ENCODE measurements around the gene CPNE4. TPM values are rescaled to one million over a fixed set of nuclear protein-coding genes. Genes with fewer than 3 reads are reported as not detected.

The CPNE4 gene
- total RNA-seq, 1 experiment from 2014 or later: 31.1 TPM

DNA sequence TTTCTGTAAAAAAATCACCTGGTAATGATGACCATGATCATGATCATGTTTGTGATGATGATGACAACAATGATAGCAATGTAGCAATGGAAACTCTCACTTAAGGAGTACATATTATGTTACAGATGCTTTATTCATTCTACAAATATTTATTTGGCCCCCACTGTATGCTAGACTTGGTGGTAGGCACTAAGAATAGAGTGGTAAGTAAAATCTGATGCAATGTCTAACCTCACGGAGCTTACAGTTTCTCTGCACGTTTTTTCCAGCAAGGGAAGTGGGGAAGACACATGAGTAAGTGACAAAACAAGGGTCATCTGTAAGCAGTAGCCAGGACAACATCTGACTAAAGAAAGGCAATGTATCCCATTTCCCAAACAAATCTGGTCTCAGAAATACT, 332.7 kb downstream of the CPNE4 start:
- Mint-ChIP-seq H3K4me1 (ENCODE audit: low read depth, unreplicated experiment) (no peaks in the 10 kb centered on the region), H3K27ac (ENCODE audit: unreplicated experiment) (no peak overlapping the region), H3K36me3 (ENCODE audit: insufficient read depth, unreplicated experiment) (no peaks in the 10 kb centered on the region), H3K9me3 (ENCODE audit: low read depth, unreplicated experiment) (no peaks in the 10 kb centered on the region), H3K27me3 (ENCODE audit: unreplicated experiment) (no peaks in the 10 kb centered on the region), H3K4me3 (ENCODE audit: low read depth, unreplicated experiment) (no peak overlapping the region)
- BruUV-seq (replicated peaks): no TSS peak
- CTCF ChIA-PET: no interaction called here
- TF ChIP-seq, protein P1, sequence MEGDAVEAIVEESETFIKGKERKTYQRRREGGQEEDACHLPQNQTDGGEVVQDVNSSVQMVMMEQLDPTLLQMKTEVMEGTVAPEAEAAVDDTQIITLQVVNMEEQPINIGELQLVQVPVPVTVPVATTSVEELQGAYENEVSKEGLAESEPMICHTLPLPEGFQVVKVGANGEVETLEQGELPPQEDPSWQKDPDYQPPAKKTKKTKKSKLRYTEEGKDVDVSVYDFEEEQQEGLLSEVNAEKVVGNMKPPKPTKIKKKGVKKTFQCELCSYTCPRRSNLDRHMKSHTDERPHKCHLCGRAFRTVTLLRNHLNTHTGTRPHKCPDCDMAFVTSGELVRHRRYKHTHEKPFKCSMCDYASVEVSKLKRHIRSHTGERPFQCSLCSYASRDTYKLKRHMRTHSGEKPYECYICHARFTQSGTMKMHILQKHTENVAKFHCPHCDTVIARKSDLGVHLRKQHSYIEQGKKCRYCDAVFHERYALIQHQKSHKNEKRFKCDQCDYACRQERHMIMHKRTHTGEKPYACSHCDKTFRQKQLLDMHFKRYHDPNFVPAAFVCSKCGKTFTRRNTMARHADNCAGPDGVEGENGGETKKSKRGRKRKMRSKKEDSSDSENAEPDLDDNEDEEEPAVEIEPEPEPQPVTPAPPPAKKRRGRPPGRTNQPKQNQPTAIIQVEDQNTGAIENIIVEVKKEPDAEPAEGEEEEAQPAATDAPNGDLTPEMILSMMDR (IDR thresholded peaks at IDR 0.05; ENCODE audit: unreplicated experiment): no peak
- intact Hi-C loops (cut with micrococcal nuclease; ENCODE audit: unreplicated experiment): no loop called here
- no peak for DNase-seq

DNA sequence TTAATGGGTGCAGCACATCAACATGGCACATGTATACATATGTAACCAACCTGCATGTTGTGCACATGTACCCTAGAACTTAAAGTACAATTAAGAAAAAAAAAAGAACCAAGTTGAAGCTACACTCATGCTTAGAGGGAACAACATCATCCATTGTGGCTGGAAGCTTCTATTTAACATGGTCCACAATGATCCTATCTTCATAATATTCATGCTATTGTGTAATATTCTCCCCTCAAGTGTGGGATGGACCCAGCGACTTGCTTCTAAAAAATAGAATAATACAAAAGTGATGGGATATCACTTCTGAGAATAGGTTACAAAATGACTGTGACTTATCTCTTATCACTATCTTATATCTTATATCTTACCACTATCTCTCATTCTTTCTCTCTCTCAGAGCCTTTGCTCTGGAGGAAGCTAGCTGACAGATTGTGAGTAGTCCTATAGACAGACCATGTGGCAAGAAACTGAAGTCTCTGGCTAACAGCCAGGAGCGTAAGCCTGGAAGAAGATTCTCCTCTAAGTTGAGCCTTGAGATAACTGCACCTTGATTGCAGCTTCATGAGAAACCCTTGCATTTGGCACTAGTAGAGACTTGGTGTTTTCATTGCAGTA, 333.6 kb downstream of the CPNE4 start:
- CTCF ChIA-PET: no interaction called here
- Mint-ChIP-seq H3K27me3 (ENCODE audit: unreplicated experiment) (no peaks in the 10 kb centered on the region), H3K36me3 (ENCODE audit: insufficient read depth, unreplicated experiment) (no peaks in the 10 kb centered on the region), H3K4me1 (ENCODE audit: low read depth, unreplicated experiment) (no peaks in the 10 kb centered on the region), H3K9me3 (ENCODE audit: low read depth, unreplicated experiment) (no peaks in the 10 kb centered on the region), H3K27ac (ENCODE audit: unreplicated experiment) (no peak overlapping the region), H3K4me3 (ENCODE audit: low read depth, unreplicated experiment) (no peak overlapping the region)
- TF ChIP-seq, protein P1 (IDR thresholded peaks at IDR 0.05; ENCODE audit: unreplicated experiment): no peak
- DNase-seq: no peak
- BruUV-seq (replicated peaks): no TSS peak
- intact Hi-C loops (cut with micrococcal nuclease; ENCODE audit: unreplicated experiment): no loop called here

DNA sequence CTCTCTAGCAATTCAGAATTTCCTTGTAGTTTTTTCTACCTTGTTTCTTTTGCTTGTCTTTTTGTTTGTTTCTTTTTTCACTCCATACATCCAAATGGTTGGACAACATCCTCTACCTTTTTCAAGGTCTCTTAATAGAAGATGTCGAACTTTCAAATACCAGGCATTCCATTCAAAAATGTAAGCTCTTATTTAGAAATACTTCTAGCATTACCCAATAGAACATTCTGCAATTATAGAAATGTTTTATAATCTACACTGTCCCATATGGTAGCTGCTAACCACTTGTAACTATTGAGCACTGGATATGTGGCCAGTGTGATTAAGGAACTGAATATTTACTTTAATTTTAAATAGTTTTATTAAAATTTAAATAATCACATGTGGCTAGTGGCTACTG, 335.8 kb downstream of the CPNE4 start:
- H3K36me3 Mint-ChIP-seq (ENCODE audit: insufficient read depth, unreplicated experiment): no peaks in the 10 kb centered on the region
- CTCF ChIA-PET: interaction anchor here (0.7 to 0.8 kb wide), 5 partner anchors 12 to 1475 kb away, joined by 3 to 7 read pairs (median 4); no protein-coding TSS in a partner anchor
- intact Hi-C loops (cut with micrococcal nuclease; ENCODE audit: unreplicated experiment): loop anchor here (5.0 kb wide), 1 partner anchor 147 kb away; no protein-coding TSS in a partner anchor
- no peaks in the 10 kb centered on the region for H3K27me3 Mint-ChIP-seq (ENCODE audit: unreplicated experiment)
- DNase-seq: no peak
- no peak overlapping the region for H3K27ac Mint-ChIP-seq (ENCODE audit: unreplicated experiment)
- no peaks in the 10 kb centered on the region for H3K4me1 Mint-ChIP-seq (ENCODE audit: low read depth, unreplicated experiment)
- H3K9me3 Mint-ChIP-seq (ENCODE audit: low read depth, unreplicated experiment): no peaks in the 10 kb centered on the region
- TF ChIP-seq, protein P1 (IDR thresholded peaks at IDR 0.05; ENCODE audit: unreplicated experiment): no peak
- no TSS peak for BruUV-seq (replicated peaks)
- no peak overlapping the region for H3K4me3 Mint-ChIP-seq (ENCODE audit: low read depth, unreplicated experiment)

DNA sequence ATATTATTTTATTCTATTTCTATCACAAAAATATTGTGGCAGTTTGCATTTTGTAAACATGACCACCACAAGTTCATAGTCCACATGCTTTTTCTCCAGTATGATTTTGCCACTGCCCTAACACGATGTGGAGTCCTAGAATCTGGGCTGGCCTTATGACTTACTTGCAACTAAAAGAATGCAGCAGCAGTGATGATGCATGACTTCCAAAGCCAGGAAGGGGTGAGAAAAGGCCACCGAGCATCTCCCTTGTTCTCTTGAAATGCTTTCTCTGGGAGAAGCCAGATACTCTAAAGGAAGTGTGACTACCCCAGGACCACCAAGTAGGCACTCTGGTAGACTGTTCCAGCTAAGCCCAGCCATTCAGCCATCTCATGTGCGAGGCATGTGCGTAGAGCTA, 340.4 kb downstream of the CPNE4 start:
- no peak for DNase-seq
- intact Hi-C loops (cut with micrococcal nuclease; ENCODE audit: unreplicated experiment): no loop called here
- Mint-ChIP-seq H3K27ac (ENCODE audit: unreplicated experiment) (no peak overlapping the region), H3K9me3 (ENCODE audit: low read depth, unreplicated experiment) (peaks cover 3% of the 10 kb centered on the region), H3K36me3 (ENCODE audit: insufficient read depth, unreplicated experiment) (no peaks in the 10 kb centered on the region), H3K4me1 (ENCODE audit: low read depth, unreplicated experiment) (no peaks in the 10 kb centered on the region), H3K4me3 (ENCODE audit: low read depth, unreplicated experiment) (no peak overlapping the region), H3K27me3 (ENCODE audit: unreplicated experiment) (no peaks in the 10 kb centered on the region)
- CTCF ChIA-PET: no interaction called here
- BruUV-seq (replicated peaks): no TSS peak
- TF ChIP-seq, protein P1 (IDR thresholded peaks at IDR 0.05; ENCODE audit: unreplicated experiment): no peak
